Brain pericyte (primary cell): ENCODE data around the gene ZCWPW1.
"Not testable (repeated sequence)": the region's sequence is repeated elsewhere in the genome, so short reads cannot be mapped to it uniquely, and the experiment has no call there.

Source experiments
- DNase-seq: peaks from one replicate; pipeline ENCODE4 v3.0.0-alpha.2; 2012; ENCODE audit warnings: low read depth, low spot score

ZCWPW1 gene

DNA sequence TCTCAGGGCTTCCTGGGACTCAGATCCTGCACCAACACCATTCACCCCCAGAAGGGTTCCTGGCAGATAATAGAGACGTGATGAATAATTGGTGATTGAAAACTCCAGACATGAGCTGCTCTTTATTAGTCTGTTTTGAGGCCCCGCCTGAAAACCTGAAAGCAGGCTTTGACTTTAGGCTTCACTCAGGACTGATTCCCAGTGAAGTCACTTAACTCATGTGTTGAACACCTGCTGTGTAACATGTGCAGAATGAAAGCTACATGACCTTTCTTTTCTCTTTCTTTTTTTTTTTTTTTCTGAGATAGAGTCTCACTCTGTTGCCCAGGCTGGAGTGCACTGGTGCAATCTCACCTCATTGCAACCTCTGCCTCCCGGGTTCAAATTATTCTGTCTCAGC lies 26.7 kb upstream of the ZCWPW1 start:
- no peak for DNase-seq

DNA sequence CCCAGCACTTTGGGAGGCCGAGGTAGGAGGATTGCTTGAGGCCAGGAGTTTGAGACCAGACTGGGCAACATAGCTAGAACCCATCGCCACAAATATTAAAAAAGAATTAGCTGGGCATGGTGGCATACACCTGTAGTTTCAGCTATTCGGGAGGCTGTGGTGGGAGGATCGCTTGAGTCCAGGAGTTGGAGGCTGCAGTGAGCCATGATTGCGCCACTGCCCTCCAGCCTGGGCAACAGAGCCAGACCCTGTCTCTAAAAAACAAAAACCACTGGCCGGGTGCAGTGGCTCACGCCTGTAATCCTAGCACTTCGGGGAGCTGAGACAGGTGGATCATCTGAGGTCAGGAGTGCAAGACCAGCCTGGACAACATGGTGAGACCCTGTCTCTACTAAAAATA lies 25.4 kb upstream of the ZCWPW1 start:
- DNase-seq, result not testable (repeated sequence)

DNA sequence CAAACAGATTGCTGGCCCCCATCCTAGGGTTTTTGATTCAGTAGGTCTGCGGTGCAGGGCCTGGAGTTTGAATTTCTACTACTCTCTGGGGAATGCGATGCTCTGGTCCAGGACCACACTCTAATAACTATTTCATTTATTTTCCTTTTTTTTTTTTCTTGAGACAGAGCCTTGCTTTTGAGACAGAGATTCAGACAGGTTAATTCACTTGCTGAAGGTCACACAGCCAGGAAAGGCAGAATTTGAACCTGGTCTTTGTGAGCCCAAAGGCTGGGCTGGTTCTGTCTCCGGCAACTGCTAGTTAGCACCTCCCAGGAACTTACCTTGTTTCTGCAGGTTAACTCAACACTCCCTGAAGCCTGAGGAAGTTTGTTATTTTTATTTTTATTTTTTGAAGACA lies 24.0 kb upstream of the ZCWPW1 start:
- no peak for DNase-seq

DNA sequence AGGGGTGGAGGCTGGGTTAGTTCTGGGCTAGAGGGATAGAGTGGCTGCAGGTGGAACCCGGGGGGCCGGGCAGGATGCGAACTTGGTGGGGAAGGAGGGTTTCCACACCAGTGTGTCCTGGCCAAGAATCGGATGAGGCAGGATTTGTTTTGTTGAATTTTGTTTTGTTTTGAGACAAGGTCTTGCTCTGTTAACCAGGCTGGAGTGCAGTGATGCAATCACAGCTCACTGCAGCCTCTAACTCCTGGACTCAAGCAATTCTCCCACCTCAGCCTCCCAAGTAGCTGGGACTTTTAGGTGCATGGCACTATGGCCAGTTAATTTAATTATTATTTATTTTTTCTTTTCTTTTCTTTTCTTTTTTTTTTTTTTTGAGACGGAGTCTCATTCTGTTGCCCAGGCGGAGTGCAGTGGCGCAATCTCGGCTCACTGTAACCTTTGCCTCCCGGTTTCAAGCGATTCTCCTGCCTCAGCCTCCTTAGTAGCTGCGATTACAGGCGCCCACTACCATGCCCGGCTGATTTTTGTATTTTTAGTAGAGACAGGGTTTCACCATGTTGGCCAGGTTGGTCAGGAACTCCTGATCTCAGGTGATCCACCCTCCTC lies 20.8 kb upstream of the ZCWPW1 start:
- no peak for DNase-seq

DNA sequence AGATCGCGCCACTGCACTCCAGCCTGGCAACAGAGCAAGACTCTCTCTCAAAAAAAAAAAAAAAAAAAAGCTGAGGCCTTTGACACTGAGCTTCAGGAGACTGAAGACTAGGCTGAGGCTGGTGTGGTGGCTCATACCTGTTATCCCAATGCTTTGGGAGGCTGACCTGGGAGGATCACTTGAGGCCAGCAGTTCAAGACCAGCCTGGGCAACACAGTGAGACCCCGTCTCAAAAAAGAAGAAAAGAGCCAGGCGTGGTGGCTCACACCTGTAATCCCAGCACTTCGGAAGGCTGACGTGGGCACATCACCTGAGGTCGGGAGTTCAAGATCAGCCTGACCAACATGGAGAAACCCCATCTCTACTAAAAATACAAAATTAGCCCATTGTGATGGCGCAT lies 18.9 kb upstream of the ZCWPW1 start:
- not testable (repeated sequence) for DNase-seq

DNA sequence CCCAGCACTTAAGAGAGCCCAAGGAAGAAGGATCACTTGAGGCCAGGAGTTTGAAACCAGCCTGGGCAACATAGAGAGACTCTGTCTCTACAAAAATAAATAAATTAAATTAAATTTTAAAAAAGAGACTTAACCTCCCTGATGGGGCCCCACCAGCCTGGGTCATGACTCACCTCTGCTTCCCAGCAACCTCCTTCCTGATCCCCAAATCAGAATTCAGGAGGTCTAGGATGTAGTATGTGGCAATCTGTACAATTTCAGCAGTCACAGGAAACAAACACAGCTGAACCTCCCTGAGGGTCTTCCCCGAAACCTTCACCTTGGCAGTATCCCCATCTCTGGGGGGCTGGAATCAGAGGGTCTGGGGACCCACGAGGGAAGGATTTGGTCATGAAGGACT lies 17.5 kb upstream of the ZCWPW1 start:
- DNase-seq, result no peak

DNA sequence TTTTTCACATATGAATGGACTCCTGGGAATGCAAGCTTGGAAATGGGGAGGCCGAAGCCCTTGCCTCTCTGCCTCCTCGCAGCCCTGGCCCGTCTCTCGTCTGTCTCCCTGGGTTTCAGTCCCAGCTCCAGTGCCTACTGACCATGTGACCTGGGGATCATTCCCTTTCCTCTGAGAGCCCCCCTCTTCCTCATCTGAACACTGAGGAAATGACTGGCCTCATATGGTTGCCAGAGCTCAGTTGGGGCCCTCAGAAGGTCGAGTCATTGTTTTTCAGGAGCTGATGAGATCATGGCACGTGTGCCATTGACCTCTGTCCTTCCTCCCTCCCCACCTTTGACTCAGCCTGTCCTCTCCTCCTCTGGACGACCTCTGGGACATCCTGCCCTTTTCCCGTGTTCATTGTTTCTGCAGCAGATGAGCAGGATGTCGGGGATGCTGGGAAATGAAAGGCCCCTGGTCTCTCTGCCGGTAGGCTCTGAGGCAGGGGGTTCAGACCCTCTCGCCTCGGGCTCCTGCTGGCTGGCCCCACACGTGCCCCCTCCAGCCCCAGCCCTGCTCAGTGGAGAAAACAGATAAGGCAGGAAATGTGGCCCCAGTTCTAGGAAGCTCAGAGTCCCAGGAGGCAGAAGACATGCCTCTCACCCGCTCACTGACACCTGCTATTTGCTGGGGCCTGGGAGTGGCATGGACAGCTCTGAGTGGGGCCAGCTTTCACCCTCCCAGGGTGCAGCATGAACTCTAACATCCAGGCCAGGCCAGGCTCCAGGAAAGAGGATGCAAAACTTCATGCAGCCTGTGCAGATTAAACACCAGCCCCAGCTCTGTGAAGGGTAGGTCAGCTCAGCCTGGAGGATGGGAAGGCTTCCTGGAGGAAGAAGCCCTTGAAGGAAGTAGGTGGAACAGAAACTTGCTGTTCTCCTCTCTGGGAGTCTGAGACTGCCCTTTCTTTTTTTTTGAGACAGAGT lies 16.1 kb upstream of the ZCWPW1 start:
- no peak for DNase-seq

DNA sequence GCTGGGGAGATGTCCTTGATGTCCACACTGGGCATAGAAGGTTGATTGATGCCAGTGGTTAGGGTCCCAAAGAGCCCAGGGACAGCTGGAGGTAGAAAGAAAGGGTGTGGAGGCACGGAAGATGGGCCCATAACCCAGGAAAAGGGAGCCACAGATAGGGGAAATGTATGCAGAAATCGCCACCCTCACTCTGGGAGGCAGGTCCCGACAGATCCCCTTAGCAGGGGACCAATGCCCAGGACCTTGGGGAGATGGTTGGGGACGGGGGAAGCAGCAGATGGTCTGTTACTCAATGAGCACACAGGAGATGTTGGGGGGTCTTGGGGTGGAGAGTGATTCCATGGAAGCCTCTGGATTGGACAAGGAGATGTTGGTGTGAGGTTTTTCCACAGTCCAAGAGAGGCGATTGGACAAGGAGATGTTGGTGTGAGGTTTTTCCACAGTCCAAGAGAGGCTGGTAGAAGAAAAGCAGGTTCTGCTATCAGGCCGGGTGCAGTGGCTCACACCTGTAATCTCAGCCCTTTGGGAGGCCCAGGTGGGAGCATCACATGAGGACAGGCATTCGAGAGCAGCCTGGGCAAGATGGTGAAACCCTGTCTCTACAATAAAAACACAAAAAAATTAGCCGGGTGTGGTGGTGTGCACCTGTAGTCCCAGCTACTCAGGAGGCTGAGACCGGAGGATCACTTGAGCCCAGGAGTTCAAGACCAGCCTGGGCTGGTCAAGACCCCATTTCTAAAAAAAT lies 14.8 kb upstream of the ZCWPW1 start:
- DNase-seq, result no peak

DNA sequence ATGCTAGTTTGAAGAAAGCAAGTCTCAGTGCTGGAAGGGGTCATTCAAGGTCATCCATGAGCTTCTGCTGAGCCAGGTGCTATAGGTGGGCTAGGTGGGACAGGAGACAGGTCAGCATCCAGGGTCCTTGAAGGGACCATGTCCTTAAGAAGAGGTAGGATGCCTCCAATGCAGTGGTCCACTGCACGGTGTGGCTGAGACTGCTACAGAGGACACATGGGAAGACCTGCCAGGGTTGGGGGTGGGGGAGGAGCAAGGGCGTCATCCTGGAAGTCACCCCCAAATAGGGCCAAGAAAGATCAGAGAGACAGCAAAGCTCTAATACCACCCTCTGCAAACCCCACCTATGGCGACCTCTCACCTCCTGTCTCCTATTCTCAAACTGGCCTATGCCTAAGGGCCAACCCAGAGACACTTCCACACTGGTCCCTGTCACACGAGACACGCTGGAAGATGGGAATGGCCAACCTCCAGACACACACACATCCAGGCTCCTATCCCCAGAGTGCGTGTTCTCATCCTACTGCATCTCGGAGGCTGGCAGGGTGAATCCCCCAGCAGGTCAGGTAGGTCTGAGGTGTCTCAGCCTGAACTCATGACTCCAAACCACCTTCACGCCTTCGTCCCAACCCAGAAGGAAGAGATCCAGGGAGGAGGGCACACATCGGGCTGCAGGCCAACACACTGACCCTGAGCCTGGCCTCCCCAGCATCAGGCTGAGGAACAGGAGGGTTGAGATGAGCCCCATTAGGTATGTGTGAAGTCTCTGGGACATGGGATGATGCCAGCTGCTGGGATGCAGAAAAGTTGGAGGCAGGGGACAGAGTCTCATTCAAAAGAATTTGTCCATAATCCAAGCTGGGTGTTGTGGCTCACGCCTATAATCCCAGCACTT lies 13.4 kb upstream of the ZCWPW1 start:
- DNase-seq, result no peak

DNA sequence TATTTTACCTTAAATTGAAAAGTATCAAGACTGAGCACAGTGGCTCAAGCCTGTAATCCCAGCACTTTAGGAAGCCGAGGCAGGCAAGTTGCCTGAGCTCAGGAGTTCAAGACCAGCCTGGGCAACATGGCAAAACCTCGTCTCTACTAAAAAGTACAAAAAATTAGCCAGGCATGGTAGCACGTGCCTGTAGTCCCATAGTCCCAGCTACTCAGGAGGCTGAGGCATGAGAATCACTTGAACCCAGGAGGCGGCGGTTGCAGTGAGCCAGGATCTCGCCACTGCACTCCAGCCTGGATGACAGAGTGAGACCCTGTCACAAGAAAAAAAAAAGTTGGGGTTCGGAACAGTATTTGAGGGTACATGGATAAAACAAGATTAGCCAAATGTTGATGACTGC lies 10.7 kb upstream of the ZCWPW1 start:
- not testable (repeated sequence) for DNase-seq

DNA sequence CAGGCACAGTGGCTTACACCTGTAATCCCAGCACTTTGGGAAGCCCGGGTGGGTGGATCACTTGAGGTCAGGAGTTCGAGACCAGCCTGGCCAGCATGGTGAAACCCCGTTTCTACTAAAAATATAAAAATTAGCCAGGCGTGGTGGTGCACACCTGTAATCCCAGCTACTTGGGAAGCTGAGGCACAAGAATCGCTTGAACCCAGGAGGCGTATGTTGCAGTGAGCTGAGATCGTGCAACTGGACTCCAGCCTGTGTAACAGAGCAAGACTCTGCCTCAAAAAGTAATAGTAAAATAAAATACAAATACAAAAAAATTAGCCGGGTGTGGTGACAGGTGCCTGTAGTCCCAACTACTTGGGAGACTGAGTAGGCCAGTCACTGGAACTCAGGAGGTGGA lies 10.2 kb upstream of the ZCWPW1 start:
- not testable (repeated sequence) for DNase-seq

DNA sequence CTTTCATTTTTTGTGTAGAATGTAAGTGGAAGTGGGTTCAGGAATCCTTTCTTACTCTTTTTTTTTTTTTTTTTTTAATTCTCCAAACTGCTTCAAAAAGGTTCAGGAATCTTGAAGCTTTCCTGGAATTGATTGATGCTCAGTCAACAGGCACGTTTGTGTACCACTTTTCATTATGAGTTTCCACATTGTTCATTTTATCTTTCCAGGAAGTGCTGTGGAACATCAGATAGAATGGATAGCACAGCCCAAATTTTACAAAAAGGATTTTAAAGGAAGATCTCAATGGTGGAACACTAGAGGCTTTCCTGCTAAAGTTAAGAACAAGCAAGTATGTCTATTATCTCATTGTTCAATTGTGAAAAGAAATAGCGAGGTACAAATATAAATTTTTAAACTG lies 9.7 kb upstream of the ZCWPW1 start:
- DNase-seq, result no peak

DNA sequence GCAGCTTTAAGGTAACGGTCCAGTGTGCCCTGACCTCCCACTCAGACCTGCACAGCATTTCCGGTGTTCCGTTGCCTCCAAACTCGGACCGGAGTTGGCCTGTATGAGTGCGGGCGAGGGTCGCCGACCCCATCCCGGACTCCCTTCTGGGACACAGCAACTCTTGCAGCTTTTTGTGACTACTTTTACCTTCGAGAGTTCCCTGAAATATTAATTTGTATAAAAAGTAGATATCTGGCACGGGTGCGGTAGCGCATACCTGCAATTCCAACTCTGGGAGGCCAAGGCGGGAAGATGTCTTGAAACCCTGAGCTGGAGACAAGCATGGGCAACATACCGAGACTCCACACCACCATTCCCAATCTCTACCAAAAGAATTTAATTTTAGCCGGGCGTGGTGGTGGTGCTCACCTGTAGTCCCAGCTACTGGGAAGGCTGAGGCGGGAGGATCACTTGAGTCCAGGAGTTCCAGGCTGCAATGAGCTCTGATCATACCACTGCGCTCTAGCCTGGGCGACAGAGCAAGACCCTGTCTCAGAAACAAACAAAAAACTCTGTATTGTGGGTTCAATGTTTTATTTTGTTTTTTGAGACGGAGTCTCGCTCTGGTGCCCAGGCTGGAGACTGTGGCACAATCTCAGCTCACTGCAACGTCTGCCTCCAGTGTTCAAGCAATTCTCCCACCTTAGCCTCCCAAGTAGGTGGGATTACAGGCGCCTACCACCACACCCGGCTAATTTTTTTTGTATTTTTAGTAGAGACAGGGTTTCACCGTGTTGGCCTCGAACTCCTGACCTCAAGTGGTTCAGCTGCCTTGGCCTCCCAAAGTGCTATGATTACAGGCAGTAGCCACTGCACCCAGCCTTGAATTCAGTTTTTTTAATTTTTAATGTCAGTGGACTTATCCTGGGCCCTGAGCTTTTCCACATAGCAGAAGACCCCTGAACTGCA lies 8.9 kb upstream of the ZCWPW1 start:
- DNase-seq, result no peak

DNA sequence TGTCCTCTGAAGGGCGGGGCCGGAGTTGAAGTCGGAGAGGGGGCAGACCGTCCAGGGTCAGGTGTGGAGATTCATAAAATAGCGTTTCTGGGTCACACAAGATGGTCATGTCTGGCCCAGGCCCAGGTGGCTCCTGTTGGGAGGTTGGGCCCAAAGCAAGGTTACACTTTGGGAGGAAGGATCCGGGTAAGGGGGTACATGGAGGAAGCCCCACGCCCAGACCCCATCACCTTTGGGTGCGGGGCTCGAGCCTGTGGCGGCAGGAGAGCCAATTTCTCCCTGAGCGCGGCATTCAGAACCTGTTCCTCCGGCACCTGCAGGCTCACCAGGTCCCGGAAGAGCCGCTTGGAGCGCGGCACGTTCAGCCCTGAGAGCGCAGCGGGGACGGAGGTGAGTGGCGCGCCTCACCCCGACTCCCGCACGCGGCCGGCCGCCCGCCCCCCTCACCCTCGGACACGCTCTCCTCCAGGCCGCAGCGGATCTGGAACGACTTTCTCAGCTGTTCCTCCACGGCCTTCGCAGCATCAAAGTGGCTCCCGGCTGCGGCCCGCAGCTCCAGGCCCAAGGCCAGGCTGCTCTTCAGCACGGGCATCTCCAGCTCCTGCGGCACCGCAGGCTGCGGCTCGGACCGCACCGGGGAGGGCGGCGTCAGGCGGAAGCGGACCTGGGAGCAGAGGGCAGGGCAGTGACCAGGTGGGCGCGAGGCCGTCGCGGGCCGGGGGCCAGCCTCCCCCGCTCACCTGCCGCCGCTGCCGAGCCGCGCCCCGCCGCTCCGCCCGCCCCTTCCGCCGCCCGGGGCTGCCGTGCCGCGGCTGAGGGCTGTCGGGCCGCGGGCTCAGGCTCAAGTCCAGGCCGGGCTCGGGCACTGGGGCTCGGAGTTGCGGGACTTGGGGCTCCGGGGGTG lies 7.2 kb upstream of the ZCWPW1 start:
- no peak for DNase-seq

DNA sequence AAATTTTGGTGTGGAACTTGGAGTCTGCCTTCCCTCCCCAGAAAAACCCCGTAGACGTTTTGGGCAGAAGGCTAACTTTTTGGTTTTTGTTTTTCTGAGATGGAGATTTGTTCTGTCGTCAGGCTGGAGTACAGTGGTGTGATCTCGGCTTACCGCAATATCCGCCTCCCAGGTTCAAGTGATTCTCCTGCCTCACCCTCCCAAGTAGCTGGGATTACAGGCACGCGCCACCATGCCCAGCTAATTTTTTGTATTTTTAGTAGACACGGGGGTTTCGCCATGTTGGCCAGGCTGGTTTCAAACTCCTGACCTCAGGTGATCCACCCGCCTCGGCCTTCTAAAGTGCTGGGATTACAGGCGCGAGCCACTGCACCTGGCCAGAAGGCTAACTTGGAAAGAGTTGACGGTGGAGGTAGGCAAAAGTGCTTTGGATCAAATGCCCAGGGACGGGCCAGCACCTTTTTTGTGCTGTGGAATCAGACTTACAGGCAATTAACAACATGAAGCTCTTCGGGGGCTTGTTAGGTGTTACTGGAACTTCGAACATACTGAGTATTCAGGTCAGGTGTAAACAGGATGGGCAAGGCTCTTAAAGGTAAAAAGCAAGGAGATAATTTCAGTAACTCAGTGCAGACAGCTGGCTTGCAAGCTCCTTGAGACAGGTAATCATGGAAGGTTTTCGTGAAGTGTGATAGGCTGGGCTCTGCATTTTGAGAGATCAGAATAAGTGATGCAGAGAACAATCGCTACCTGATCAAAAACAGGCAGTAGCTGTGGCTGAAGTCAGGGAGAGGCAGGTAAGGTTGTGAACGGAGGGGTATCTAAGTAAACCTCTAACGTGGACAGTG lies 6.0 kb upstream of the ZCWPW1 start:
- DNase-seq, result no peak

DNA sequence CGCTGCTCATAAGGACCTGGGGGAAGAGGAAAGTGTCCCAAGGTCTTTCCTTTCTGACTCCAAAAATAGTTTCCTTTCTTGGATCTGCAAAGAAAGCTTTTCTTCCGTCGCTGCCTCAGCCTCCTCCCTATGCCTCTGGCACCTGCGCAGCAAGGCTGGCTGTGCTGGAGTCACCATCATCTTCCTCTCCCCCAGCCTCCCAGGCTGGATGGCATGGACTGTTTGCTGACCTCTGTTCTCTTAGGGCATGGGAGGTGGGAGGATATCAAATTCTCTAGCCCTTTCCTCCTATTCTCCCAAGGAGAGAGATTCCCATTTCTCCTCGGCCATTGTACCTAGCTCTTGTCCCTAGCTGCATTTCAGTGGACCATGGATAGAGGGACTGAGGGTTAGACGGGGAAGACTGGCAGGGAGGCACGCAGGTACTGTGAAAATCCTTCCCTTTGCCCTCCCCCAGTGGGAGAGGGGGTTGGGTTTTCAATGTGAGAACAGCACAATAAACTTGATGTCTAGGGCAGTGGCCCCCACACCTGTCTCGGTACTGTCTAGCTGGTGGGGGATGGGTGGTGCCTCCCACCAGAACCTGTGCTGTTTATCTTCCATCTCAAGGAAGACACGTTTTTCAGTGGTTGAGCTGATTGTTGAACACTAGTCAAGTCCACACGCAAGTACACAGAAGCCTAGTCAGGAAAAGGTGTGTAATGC lies 5.2 kb upstream of the ZCWPW1 start:
- no peak for DNase-seq

DNA sequence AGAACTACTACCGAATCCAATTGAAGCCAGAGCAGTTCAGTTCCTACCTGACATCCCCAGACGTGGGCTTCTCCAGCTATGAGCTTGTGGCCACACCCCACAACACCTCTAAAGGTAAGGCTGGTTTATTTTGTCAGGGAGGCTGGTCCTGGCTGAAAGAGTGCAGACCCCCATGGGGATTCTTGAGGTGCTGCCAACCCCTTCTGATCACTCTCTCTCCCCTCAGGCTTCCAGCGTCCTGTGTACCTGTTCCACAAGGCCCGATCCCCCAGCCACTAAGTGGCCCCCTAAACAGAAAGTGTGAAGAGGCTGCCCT lies 4.7 kb upstream of the ZCWPW1 start:
- no peak for DNase-seq
